Activated gamma-delta T cell (primary cell): ENCODE measurements around the gene SHROOM3.
"Not testable (repeated sequence)": the region's sequence is repeated elsewhere in the genome, so short reads cannot be mapped to it uniquely, and the experiment has no call there.

Source experiments
- DNase-seq: peaks from one replicate; lab custom pipeline; 2025; lab: John Stamatoyannopoulos, UW

Gene SHROOM3

GRCh38 chr4:76697129-76697803, 262.2 kb downstream of the SHROOM3 start:
- DNase-seq = no peak

- DNase-seq = no peak
Observed at GRCh38 chr4:76698141-76698540, 263.1 kb downstream of the SHROOM3 start.

GRCh38 chr4:76699751-76700310, 264.8 kb downstream of the SHROOM3 start:
- no peak for DNase-seq

- no peak for DNase-seq
Observed at GRCh38 chr4:76702440-76703122, 267.6 kb downstream of the SHROOM3 start.

- DNase-seq = no peak
Observed at GRCh38 chr4:76703123-76703490, 268.1 kb downstream of the SHROOM3 start.

GRCh38 chr4:76703676-76704075, 268.6 kb downstream of the SHROOM3 start:
- DNase-seq = no peak

GRCh38 chr4:76704133-76704881, 269.3 kb downstream of the SHROOM3 start:
- DNase-seq = no peak

GRCh38 chr4:76705472-76705871, 270.4 kb downstream of the SHROOM3 start:
- DNase-seq = no peak

GRCh38 chr4:76706581-76706980, 271.6 kb downstream of the SHROOM3 start:
- DNase-seq = no peak

GRCh38 chr4:76708971-76709771, 274.1 kb downstream of the SHROOM3 start:
- DNase-seq = no peak

GRCh38 chr4:76709772-76710090, 274.7 kb downstream of the SHROOM3 start:
- DNase-seq = no peak

- DNase-seq = no peak
Observed at GRCh38 chr4:76712564-76712963, 277.5 kb downstream of the SHROOM3 start.

GRCh38 chr4:76714226-76714625, 279.2 kb downstream of the SHROOM3 start:
- DNase-seq = no peak

GRCh38 chr4:76716020-76716419, 281.0 kb downstream of the SHROOM3 start:
- DNase-seq = no peak

GRCh38 chr4:76716658-76717057, 281.6 kb downstream of the SHROOM3 start:
- no peak for DNase-seq

- no peak for DNase-seq
Observed at GRCh38 chr4:76717431-76717830, 282.4 kb downstream of the SHROOM3 start.

- DNase-seq = no peak
Observed at GRCh38 chr4:76718021-76718420, 283.0 kb downstream of the SHROOM3 start.

GRCh38 chr4:76718831-76719230, 283.8 kb downstream of the SHROOM3 start:
- DNase-seq = no peak

- DNase-seq = no peak
Observed at GRCh38 chr4:76720121-76720520, 285.1 kb downstream of the SHROOM3 start.

- not testable (repeated sequence) for DNase-seq
Observed at GRCh38 chr4:76722146-76722545, 287.1 kb downstream of the SHROOM3 start.

GRCh38 chr4:76722838-76723237, 287.8 kb downstream of the SHROOM3 start:
- DNase-seq = no peak

- DNase-seq = no peak
Observed at GRCh38 chr4:76723373-76723772, 288.3 kb downstream of the SHROOM3 start.
